Measurements from ENCODE around the gene TPRN.
"Not testable (repeated sequence)": the region's sequence is repeated elsewhere in the genome, so short reads cannot be mapped to it uniquely, and the experiment has no call there.

The TPRN gene

DNA sequence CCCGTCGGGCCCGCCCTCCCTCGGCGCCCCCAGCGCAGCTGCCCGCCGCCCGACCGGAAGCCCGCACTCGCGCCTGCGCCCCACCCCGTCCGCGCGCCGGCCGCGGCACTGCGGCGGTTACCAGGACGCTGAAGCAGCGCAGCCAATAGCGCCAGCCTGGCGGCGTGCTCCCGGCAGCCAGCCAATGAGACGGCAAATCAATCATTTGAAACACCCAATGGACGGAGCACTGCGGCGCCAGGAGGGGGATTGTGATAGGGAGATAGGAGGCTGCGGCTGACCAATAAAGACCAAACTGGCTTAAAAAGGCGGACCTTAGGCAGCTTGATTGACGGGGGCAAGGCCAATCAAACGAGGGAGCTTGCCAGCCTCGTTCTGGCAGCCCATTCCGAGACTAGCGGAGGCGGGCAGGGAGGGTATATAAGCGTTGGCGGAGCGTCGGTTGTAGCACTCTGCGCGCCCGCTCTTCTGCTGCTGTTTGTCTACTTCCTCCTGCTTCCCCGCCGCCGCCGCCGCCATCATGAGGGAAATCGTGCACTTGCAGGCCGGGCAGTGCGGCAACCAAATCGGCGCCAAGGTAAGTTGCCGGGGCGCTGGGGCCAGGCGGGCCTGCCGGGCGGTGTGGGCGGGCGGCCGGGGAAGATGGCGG is 40.4 kb upstream of the TPRN start, which contains the start of gene TUBB4B:
Gene TUBB4B (plus strand): TSS at position 447 of the 649 bp plus-strand sequence. CDS start 74 bp downstream, at position 521.
- H3K27me3 ChIP-seq (replicated peaks; ENCODE audit: control insufficient read depth, insufficient read depth, low read length) = no peaks in the 10 kb centered on the region
- peaks cover 18% of the 10 kb centered on the region for H3K36me3 ChIP-seq (ENCODE audit: control insufficient read depth, insufficient read depth, low read length)
- TF ChIP-seq CTCF (IDR thresholded peaks at IDR 0.05; ENCODE audit: insufficient read depth, low read length, poor library complexity, severe bottlenecking) = no peak
- H3K4me3 ChIP-seq (replicated peaks; ENCODE audit: low read depth, low read length) = peak within 1 kb of the TSS; percentile 95
- DNase-seq (ENCODE audit: extremely low read depth, insufficient read length) = peak; percentile 100

- DNase-seq (ENCODE audit: extremely low read depth, insufficient read length) = no peak
Observed at GRCh38 chr9:137240318-137240840, 39.8 kb upstream of the TPRN start.

DNA sequence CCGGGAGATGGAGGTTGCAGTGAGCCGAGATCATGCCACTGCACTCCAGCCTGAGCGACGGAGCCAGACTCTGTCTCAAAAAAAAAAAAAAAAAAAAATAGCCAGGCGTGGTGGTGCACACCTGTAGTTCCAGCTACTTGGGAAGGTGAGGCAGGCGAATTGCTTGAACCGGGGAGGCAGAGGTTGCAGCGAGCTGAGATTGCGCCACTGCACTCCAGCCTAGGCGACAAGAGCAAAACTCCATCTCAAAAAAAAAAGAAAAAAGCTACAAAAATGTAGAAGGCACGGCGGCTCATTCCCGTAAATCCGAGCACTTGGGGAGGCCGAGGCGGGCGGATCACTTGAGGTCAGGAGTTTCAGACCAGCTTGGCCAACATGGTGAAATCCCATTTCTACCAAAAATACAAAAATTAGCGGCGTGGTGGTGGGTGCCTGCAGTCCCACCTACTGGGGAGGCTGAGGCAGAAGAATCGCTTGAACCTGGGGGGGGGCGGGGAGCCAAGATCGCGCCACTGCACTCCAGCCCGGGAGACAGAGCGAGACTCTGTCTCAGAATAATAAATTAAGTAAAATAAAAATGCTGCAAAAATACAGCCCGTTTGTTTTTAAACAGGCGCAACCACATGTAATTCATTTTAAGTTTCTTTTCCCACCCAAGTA is 39.1 kb upstream of the TPRN start:
- peak overlapping the region; percentile 80 for H3K4me3 ChIP-seq (replicated peaks; ENCODE audit: low read depth, low read length)
- not testable (repeated sequence) for H3K27me3 ChIP-seq (replicated peaks; ENCODE audit: control insufficient read depth, insufficient read depth, low read length); DNase-seq (ENCODE audit: extremely low read depth, insufficient read length)
- H3K36me3 ChIP-seq (ENCODE audit: control insufficient read depth, insufficient read depth, low read length) = peaks cover 18% of the 10 kb centered on the region

More at GRCh38 chr9:137240318-137240840, 39.8 kb upstream of the TPRN start:
- peaks cover 18% of the 10 kb centered on the region for H3K36me3 ChIP-seq (ENCODE audit: control insufficient read depth, insufficient read depth, low read length)
- H3K4me3 ChIP-seq (replicated peaks; ENCODE audit: low read depth, low read length) = peak overlapping the region; percentile 80
- H3K27me3 ChIP-seq (replicated peaks; ENCODE audit: control insufficient read depth, insufficient read depth, low read length) = no peaks in the 10 kb centered on the region
- TF ChIP-seq CTCF (IDR thresholded peaks at IDR 0.05; ENCODE audit: insufficient read depth, low read length, poor library complexity, severe bottlenecking) = peak; percentile 18

- no peaks in the 10 kb centered on the region; the same call in 1 of the 2 replicates for H3K27me3 ChIP-seq (replicated peaks; ENCODE audit: control insufficient read depth, insufficient read depth, low read length)
- no peak for DNase-seq (ENCODE audit: extremely low read depth, insufficient read length)
- TF ChIP-seq CTCF (IDR thresholded peaks at IDR 0.05; ENCODE audit: insufficient read depth, low read length, poor library complexity, severe bottlenecking) = no peak
- no peak overlapping the region for H3K4me3 ChIP-seq (replicated peaks; ENCODE audit: low read depth, low read length)
- peaks cover 10% of the 10 kb centered on the region for H3K36me3 ChIP-seq (ENCODE audit: control insufficient read depth, insufficient read depth, low read length)
Observed at GRCh38 chr9:137237759-137238726, 37.5 kb upstream of the TPRN start.

- Histone ChIP-seq H3K27me3 (replicated peaks; ENCODE audit: control insufficient read depth, insufficient read depth, low read length) (no peaks in the 10 kb centered on the region; the same call in 1 of the 2 replicates), H3K36me3 (ENCODE audit: control insufficient read depth, insufficient read depth, low read length) (peaks cover under 1% of the 10 kb centered on the region), H3K4me3 (replicated peaks; ENCODE audit: low read depth, low read length) (peak overlapping the region; percentile 31; the same call in 1 of the 2 replicates)
- no peak for DNase-seq (ENCODE audit: extremely low read depth, insufficient read length)
- no peak for TF ChIP-seq CTCF (IDR thresholded peaks at IDR 0.05; ENCODE audit: insufficient read depth, low read length, poor library complexity, severe bottlenecking)
Observed at GRCh38 chr9:137236936-137237421, 36.4 kb upstream of the TPRN start.

Measured in GM06990 (cell line).